ENCODE results near the gene RXYLT1. TPM values are rescaled to one million over a fixed set of nuclear protein-coding genes. Genes with fewer than 3 reads are reported as not detected.

The RXYLT1 gene
- total RNA-seq, 1 donor from 2014 or later: 15.5 TPM

Other genes starting within 250 kb of the RXYLT1 start
- gene DPY19L2, start 111.4 kb upstream of the RXYLT1 start, total RNA-seq: 51.0 TPM
- gene SRGAP1, start 64.8 kb downstream of the RXYLT1 start, total RNA-seq: 2.6 TPM

All from left ventricle myocardium superior (tissue), 1 donor.